CD14-positive monocyte (primary cell): ENCODE measurements around the gene LHPP. TPM values are rescaled to one million over a fixed set of nuclear protein-coding genes. Genes with fewer than 3 reads are reported as not detected.
A peak's percentile ranks its signal among the peaks of the same experiment; 100 is the strongest.

Source experiments
- DNase-seq, 3 donors: peaks; one replicate each; pipeline ENCODE4 v3.0.0-alpha.2; 2011 to 2022
- H2AFZ ChIP-seq: 2 replicates; pipeline ENCODE4 v1.6.0; 2012; ENCODE audit warnings: mild to moderate bottlenecking, low read depth, low read length, inconsistent platforms; ENCODE audit not compliant: insufficient read depth, poor library complexity, severe bottlenecking
- H3K27ac ChIP-seq, 2 donors: 1 replicate in 1 of 2; 2 replicates in 1 of 2; pipeline ENCODE4 v1.5.1; 2012 to 2013; ENCODE audit warnings: low read length in 2 of 2, control low read depth in 1 of 2, inconsistent platforms in 1 of 2, low read depth in 1 of 2, mild to moderate bottlenecking in 1 of 2
- H3K27me3 ChIP-seq, 2 donors: one replicate each; pipeline versions ENCODE4 v1.6.0 to v1.6.1; 2011 to 2013; ENCODE audit warnings: low read length in 2 of 2; ENCODE audit not compliant: control insufficient read depth in 2 of 2, insufficient read depth in 2 of 2
- H3K36me3 ChIP-seq, 2 donors: replicated peaks in 1 of 2; 1 replicate in 1 of 2; 2 replicates in 1 of 2; pipeline versions ENCODE4 v1.5.1 to v1.6.1; 2012 to 2013; ENCODE audit warnings: low read length in 2 of 2, control low read depth in 1 of 2, inconsistent platforms in 1 of 2, mild to moderate bottlenecking in 1 of 2; ENCODE audit not compliant: insufficient read depth in 2 of 2, control insufficient read depth in 1 of 2
- H3K4me1 ChIP-seq, 2 donors: 1 replicate in 1 of 2; 2 replicates in 1 of 2; pipeline versions ENCODE4 v1.5.1 to v1.6.1; 2012 to 2013; ENCODE audit warnings: low read length in 2 of 2, control low read depth in 1 of 2, inconsistent platforms in 1 of 2, mild to moderate bottlenecking in 1 of 2, moderate library complexity in 1 of 2; ENCODE audit not compliant: insufficient read depth in 2 of 2, control insufficient read depth in 1 of 2
- H3K4me2 ChIP-seq: replicated peaks from 2 replicates; pipeline ENCODE3; 2012; ENCODE audit warnings: low read length, moderate library complexity, mild to moderate bottlenecking; ENCODE audit not compliant: poor library complexity, severe bottlenecking; ENCODE audit errors: extremely low read depth
- H3K4me3 ChIP-seq, 3 experiments: fragments of 200-600 bp in 1 of 3; sonication (generic) in 1 of 3; replicated peaks in 1 of 3; 1 replicate in 2 of 3; 2 replicates in 1 of 3; pipeline ENCODE4 v1.5.1; 2011 to 2013; ENCODE audit warnings: low read length in 3 of 3, mild to moderate bottlenecking in 3 of 3, control low read depth in 2 of 3, low read depth in 2 of 3, inconsistent platforms in 1 of 3, moderate library complexity in 1 of 3
- H3K79me2 ChIP-seq: 2 replicates; pipeline ENCODE4 v1.6.0; 2012; ENCODE audit warnings: mild to moderate bottlenecking, control low read depth, inconsistent platforms, low read length, moderate library complexity; ENCODE audit not compliant: insufficient read depth
- H3K9ac ChIP-seq: 2 replicates; pipeline ENCODE4 v1.6.0; 2017; ENCODE audit warnings: low read length, mild to moderate bottlenecking; ENCODE audit not compliant: insufficient read depth, poor library complexity, severe bottlenecking
- H3K9me3 ChIP-seq, 2 donors: replicated peaks in 1 of 2; 1 replicate in 1 of 2; 2 replicates in 1 of 2; pipeline versions ENCODE4 v1.5.1 to v1.6.1; 2012 to 2013; ENCODE audit warnings: low read length in 2 of 2, control low read depth in 1 of 2; ENCODE audit not compliant: control insufficient read depth in 1 of 2, insufficient read depth in 1 of 2
- H4K20me1 ChIP-seq: 2 replicates; pipeline ENCODE4 v1.6.0; 2012; ENCODE audit warnings: mild to moderate bottlenecking, low read length, control low read depth, moderate library complexity; ENCODE audit not compliant: insufficient read depth
- H3K27ac Mint-ChIP-seq, 7 donors: one replicate each; pipeline ENCODE4 v1.8.0; 2020; ENCODE audit warnings: mild to moderate bottlenecking in 7 of 7, mixed read lengths in 7 of 7, moderate library complexity in 6 of 7, inconsistent platforms in 2 of 7
- H3K27me3 Mint-ChIP-seq, 3 donors: one replicate each; pipeline ENCODE4 v1.8.0; 2021 to 2022; ENCODE audit warnings: low read depth in 3 of 3, mild to moderate bottlenecking in 3 of 3, mixed read lengths in 3 of 3, moderate library complexity in 3 of 3, inconsistent platforms in 1 of 3
- H3K36me3 Mint-ChIP-seq, 2 donors: one replicate each; pipeline ENCODE4 v1.8.0; 2020; ENCODE audit warnings: mixed read lengths in 2 of 2, inconsistent platforms in 1 of 2, mild to moderate bottlenecking in 1 of 2
- H3K4me1 Mint-ChIP-seq: one replicate; pipeline ENCODE4 v1.8.0; 2020; ENCODE audit warnings: mild to moderate bottlenecking, mixed read lengths
- H3K4me3 Mint-ChIP-seq, 2 donors: one replicate each; pipeline ENCODE4 v1.8.0; 2020; ENCODE audit warnings: mild to moderate bottlenecking in 2 of 2, mixed read lengths in 2 of 2, moderate library complexity in 1 of 2
- H3K9me3 Mint-ChIP-seq, 7 donors: one replicate each; pipeline ENCODE4 v1.8.0; 2020 to 2022; ENCODE audit warnings: mixed read lengths in 7 of 7, mild to moderate bottlenecking in 6 of 7, moderate library complexity in 6 of 7, inconsistent platforms in 2 of 7
- WGBS: methylation state at CpG from one replicate; pipeline ENCODE4 v1.1.5; 2013; ENCODE audit warnings: missing lambda C conversion rate; ENCODE audit not compliant: insufficient coverage; 5-methylcytosine and 5-hydroxymethylcytosine counted together
- intact Hi-C, 2 donors: fragments of 100-400 bp; cut with micrococcal nuclease; formaldehyde crosslinking; loops; one replicate each; pipeline versions ENCODE4 v1.15.0 to v1.15.1; 2023
- polyA plus RNA-seq, 3 donors: library from polyadenylated mRNA; depleted of rRNA in 1 of 3; unstranded in 2 of 3; stranded (reverse) in 1 of 3; fragments of 300-500 nt in 2 of 3; fragments of >200 nt in 1 of 3; fragmentation: Illumina TruSeq in 2 of 3; gene quantifications; 1 replicate in 2 of 3; 2 replicates in 1 of 3; pipeline ENCODE4 v1.2.3, GENCODE V29; 2012 to 2021
- TF ChIP-seq, protein P1 (sequence below): fragments of 200-600 bp; IDR thresholded peaks from one replicate; pipeline ENCODE4 v1.8.0; 2022; ENCODE audit warnings: antibody characterized with exemption, mild to moderate bottlenecking

Gene LHPP
- polyA plus RNA-seq, 3 donors = 15.2 to 20.6 (median 19.5) TPM

DNA sequence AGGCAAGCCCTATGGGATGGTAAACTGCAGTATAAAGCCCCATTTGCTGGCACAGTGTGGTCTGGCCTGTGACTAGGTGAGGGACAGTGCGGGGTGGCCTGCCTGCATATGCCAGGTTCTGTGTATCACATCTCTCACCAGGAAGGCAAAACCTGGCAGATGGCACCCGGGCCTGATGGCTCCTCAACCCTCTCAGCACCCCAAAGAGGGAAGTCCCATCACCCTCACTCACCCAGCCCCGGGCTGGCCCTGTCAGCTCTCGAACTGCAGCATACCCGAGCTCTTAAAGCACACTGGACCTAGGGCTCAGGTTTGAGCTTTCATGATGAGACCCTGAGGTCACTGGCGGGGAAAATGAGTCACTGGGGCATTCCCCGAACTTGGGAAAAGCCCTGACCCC is 130.5 kb downstream of the LHPP start:
- no peak overlapping the region for H3K9ac ChIP-seq
- TF ChIP-seq, protein P1, sequence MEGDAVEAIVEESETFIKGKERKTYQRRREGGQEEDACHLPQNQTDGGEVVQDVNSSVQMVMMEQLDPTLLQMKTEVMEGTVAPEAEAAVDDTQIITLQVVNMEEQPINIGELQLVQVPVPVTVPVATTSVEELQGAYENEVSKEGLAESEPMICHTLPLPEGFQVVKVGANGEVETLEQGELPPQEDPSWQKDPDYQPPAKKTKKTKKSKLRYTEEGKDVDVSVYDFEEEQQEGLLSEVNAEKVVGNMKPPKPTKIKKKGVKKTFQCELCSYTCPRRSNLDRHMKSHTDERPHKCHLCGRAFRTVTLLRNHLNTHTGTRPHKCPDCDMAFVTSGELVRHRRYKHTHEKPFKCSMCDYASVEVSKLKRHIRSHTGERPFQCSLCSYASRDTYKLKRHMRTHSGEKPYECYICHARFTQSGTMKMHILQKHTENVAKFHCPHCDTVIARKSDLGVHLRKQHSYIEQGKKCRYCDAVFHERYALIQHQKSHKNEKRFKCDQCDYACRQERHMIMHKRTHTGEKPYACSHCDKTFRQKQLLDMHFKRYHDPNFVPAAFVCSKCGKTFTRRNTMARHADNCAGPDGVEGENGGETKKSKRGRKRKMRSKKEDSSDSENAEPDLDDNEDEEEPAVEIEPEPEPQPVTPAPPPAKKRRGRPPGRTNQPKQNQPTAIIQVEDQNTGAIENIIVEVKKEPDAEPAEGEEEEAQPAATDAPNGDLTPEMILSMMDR = no peak
- WGBS = 93% methylated on average over 7 of the region's 7 CpGs
- H3K4me3 ChIP-seq = no peak overlapping the region
- H3K79me2 ChIP-seq = no peaks in the 10 kb centered on the region
- no peak overlapping the region for H3K4me3 Mint-ChIP-seq
- intact Hi-C loops = no loop called here
- H3K27me3 Mint-ChIP-seq = peaks cover 1 to 4% (median 3%) of the 10 kb centered on the region in 3 donors
- H4K20me1 ChIP-seq = no peaks in the 10 kb centered on the region
- H3K27ac ChIP-seq = no peak overlapping the region
- no peaks in the 10 kb centered on the region for H3K36me3 ChIP-seq
- H3K4me1 ChIP-seq = peaks cover 8 to 11% of the 10 kb centered on the region in 2 donors
- peak in 1 of 3 donors; percentile 44 for DNase-seq
- H2AFZ ChIP-seq = no peak overlapping the region
- H3K4me2 ChIP-seq = no peak overlapping the region
- H3K4me1 Mint-ChIP-seq = peaks cover 20% of the 10 kb centered on the region
- peaks cover 0 to 8% (median 1%) of the 10 kb centered on the region in 7 donors for H3K9me3 Mint-ChIP-seq
- peaks cover 0 to 3% of the 10 kb centered on the region in 2 donors for H3K36me3 Mint-ChIP-seq
- no peaks in the 10 kb centered on the region for H3K27me3 ChIP-seq
- H3K27ac Mint-ChIP-seq = no peak overlapping the region
- no peaks in the 10 kb centered on the region for H3K9me3 ChIP-seq

DNA sequence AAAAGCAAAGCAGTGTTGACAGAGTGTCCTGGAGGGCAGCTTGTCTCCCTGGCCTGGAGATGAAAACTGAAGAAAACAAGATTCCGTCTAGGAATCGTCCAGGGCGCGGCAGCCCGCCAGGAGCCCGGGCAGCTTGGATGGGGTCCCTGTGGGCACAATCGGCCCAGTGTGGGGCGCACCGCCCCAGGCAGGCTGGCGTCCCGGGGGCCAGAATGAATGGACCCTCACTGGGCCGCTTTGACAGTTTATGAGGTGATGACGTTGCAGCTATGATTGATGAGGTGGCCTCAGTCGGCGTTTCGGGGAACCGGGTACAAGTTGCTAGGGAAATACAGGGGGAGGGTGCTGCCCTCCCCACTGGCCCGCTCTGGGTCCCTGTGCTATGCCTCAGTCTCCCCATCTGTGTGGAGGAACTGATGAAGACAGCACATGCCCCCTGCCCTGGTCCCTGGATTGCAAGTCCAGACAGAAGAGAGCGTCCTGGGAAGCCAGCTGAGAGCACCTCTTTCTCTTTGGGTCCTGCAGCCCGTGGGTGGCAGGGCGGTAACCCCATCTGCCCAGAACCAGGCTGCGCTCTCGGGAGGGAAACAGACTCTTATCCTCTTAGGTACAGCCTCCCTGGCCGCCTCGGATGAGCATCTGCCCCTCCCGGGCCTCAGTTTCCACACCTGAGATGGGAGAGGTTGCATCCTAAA is 131.3 kb downstream of the LHPP start:
- no peak overlapping the region for H3K4me2 ChIP-seq
- H3K4me1 ChIP-seq = peaks cover 8 to 11% of the 10 kb centered on the region in 2 donors
- DNase-seq = no peak
- Mint-ChIP-seq H3K4me3 (no peak overlapping the region), H3K9me3 (peaks cover 0 to 8% (median 1%) of the 10 kb centered on the region in 7 donors), H3K36me3 (peaks cover 0 to 3% of the 10 kb centered on the region in 2 donors), H3K27me3 (peaks cover 1 to 4% (median 3%) of the 10 kb centered on the region in 3 donors), H3K4me1 (peaks cover 20% of the 10 kb centered on the region), H3K27ac (peak overlapping the region in 2 of 7 donors; percentile 50 to 63)
- H3K27ac ChIP-seq = no peak overlapping the region
- no peaks in the 10 kb centered on the region for H3K9me3 ChIP-seq
- 95% methylated on average over 20 of the region's 26 CpGs for WGBS
- TF ChIP-seq, protein P1 = no peak
- no peaks in the 10 kb centered on the region for H4K20me1 ChIP-seq
- H3K79me2 ChIP-seq = no peaks in the 10 kb centered on the region
- H3K36me3 ChIP-seq = no peaks in the 10 kb centered on the region
- H3K9ac ChIP-seq = no peak overlapping the region
- H2AFZ ChIP-seq = no peak overlapping the region
- H3K4me3 ChIP-seq = no peak overlapping the region
- H3K27me3 ChIP-seq = no peaks in the 10 kb centered on the region
- intact Hi-C loops = no loop called here
